HEK293 (cell line): ENCODE measurements around the gene SMC4.

Source experiments
- CTCF ChIA-PET: fragments of 350-600 bp; formaldehyde crosslinking; extraction: SDS; loops from one replicate; lab custom pipeline; 2021; ENCODE audit warnings: antibody characterized with exemption; lab: Yijun Ruan, JAX
- POLR2A ChIA-PET: fragments of 300-600 bp; formaldehyde crosslinking; extraction: SDS; loops from one replicate; lab custom pipeline; 2020; ENCODE audit warnings: antibody characterized with exemption, inconsistent platforms; lab: Yijun Ruan, JAX
- H3K27ac ChIP-seq: fragments of 200-500 bp; sonication (Bioruptor generic); 2 replicates; pipeline ENCODE4 v1.5.1; 2014; ENCODE audit warnings: low read depth, low read length, control low read depth, inconsistent platforms; ENCODE audit errors: extremely low read depth
- H3K36me3 ChIP-seq, 2 experiments: fragments of 200-500 bp in 1 of 2; sonication (Bioruptor generic) in 1 of 2; 1 replicate in 1 of 2; 2 replicates in 1 of 2; pipeline ENCODE4 v1.5.1; 2014 to 2017; ENCODE audit warnings: inconsistent platforms in 2 of 2, low read length in 2 of 2; ENCODE audit not compliant: control insufficient read depth in 2 of 2, insufficient read depth in 1 of 2
- H3K4me1 ChIP-seq: fragments of 200-500 bp; sonication (Bioruptor generic); 2 replicates; pipeline ENCODE4 v1.5.1; 2014; ENCODE audit warnings: mild to moderate bottlenecking, low read length, inconsistent platforms; ENCODE audit not compliant: control insufficient read depth, insufficient read depth
- H3K4me3 ChIP-seq: 2 replicates; pipeline ENCODE4 v1.5.1; 2011; ENCODE audit warnings: low read depth, mild to moderate bottlenecking, control low read depth, low read length, moderate library complexity
- H3K9me3 ChIP-seq: fragments of 200-500 bp; sonication (Bioruptor generic); 2 replicates; pipeline ENCODE4 v1.5.1; 2014; ENCODE audit warnings: low read depth, low read length, inconsistent platforms; ENCODE audit not compliant: control insufficient read depth, insufficient read depth
- BCL11A ChIP-seq: fragments of 450-650 bp; formaldehyde crosslinking; IDR thresholded peaks from 2 replicates; pipeline ENCODE4 v1.5.1; 2016; ENCODE audit warnings: low read depth, missing biosample characterization, missing genetic modification characterization
- BCL6B ChIP-seq: fragments of 450-650 bp; formaldehyde crosslinking; IDR thresholded peaks from 2 replicates; pipeline ENCODE4 v1.5.1; 2017; ENCODE audit warnings: missing biosample characterization, missing genetic modification characterization
- GLIS2 ChIP-seq: fragments of 450-650 bp; formaldehyde crosslinking; IDR thresholded peaks from 2 replicates; pipeline ENCODE4 v1.5.1; 2016; ENCODE audit warnings: missing biosample characterization, missing genetic modification characterization
- KLF9 ChIP-seq: fragments of 450-650 bp; formaldehyde crosslinking; IDR thresholded peaks from 2 replicates; pipeline ENCODE4 v1.5.1; 2016; ENCODE audit warnings: missing biosample characterization, missing genetic modification characterization, low read depth
- OSR2 ChIP-seq: fragments of 450-650 bp; formaldehyde crosslinking; IDR thresholded peaks from 2 replicates; pipeline ENCODE4 v1.5.1; 2016; ENCODE audit warnings: missing biosample characterization, missing genetic modification characterization
- RBAK ChIP-seq: fragments of 450-650 bp; formaldehyde crosslinking; IDR thresholded peaks from 2 replicates; pipeline ENCODE4 v1.5.1; 2016; ENCODE audit warnings: missing biosample characterization, missing genetic modification characterization
- ZBTB10 ChIP-seq: fragments of 450-650 bp; formaldehyde crosslinking; IDR thresholded peaks from 2 replicates; pipeline ENCODE4 v1.5.1; 2016; ENCODE audit warnings: missing biosample characterization, missing genetic modification characterization
- ZBTB49 ChIP-seq: fragments of 450-650 bp; formaldehyde crosslinking; IDR thresholded peaks from 2 replicates; pipeline ENCODE4 v1.5.1; 2016; ENCODE audit warnings: missing biosample characterization, missing genetic modification characterization, low read depth
- ZEB2 ChIP-seq: fragments of 450-650 bp; formaldehyde crosslinking; IDR thresholded peaks from 2 replicates; pipeline ENCODE4 v1.5.1; 2016; ENCODE audit warnings: missing biosample characterization, missing genetic modification characterization
- ZNF112 ChIP-seq: fragments of 450-650 bp; formaldehyde crosslinking; IDR thresholded peaks from 2 replicates; pipeline ENCODE4 v1.5.0; 2017; ENCODE audit warnings: missing biosample characterization, missing genetic modification characterization
- ZNF155 ChIP-seq: fragments of 450-650 bp; formaldehyde crosslinking; IDR thresholded peaks from 2 replicates; pipeline ENCODE4 v1.5.1; 2016; ENCODE audit warnings: missing biosample characterization, missing genetic modification characterization
- ZNF202 ChIP-seq: fragments of 450-650 bp; formaldehyde crosslinking; IDR thresholded peaks from 2 replicates; pipeline ENCODE4 v1.5.1; 2016; ENCODE audit warnings: missing biosample characterization, missing genetic modification characterization, borderline replicate concordance
- ZNF426 ChIP-seq: fragments of 450-650 bp; formaldehyde crosslinking; IDR thresholded peaks from 2 replicates; pipeline ENCODE4 v1.5.1; 2017; ENCODE audit warnings: missing biosample characterization, missing genetic modification characterization, mild to moderate bottlenecking, inconsistent platforms, moderate library complexity
- ZNF501 ChIP-seq: fragments of 450-650 bp; formaldehyde crosslinking; IDR thresholded peaks from 2 replicates; pipeline ENCODE4 v1.5.1; 2016; ENCODE audit warnings: missing biosample characterization, missing genetic modification characterization
- ZNF514 ChIP-seq: fragments of 450-650 bp; formaldehyde crosslinking; IDR thresholded peaks from 2 replicates; pipeline ENCODE4 v1.5.1; 2016; ENCODE audit warnings: missing biosample characterization, missing genetic modification characterization
- ZNF558 ChIP-seq: fragments of 450-650 bp; formaldehyde crosslinking; IDR thresholded peaks from 2 replicates; pipeline ENCODE4 v1.5.1; 2016; ENCODE audit warnings: missing biosample characterization, missing genetic modification characterization
- ZNF560 ChIP-seq: fragments of 450-650 bp; formaldehyde crosslinking; IDR thresholded peaks from 2 replicates; pipeline ENCODE4 v1.5.1; 2017; ENCODE audit warnings: missing biosample characterization, missing genetic modification characterization, borderline replicate concordance
- ZNF623 ChIP-seq: fragments of 450-650 bp; formaldehyde crosslinking; IDR thresholded peaks from 2 replicates; pipeline ENCODE4 v1.5.1; 2016; ENCODE audit warnings: missing biosample characterization, missing genetic modification characterization
- TF ChIP-seq, protein P1 (sequence below): fragments of 450-650 bp; IDR thresholded peaks from 2 replicates; pipeline ENCODE4 v1.5.1; 2018; ENCODE audit warnings: missing biosample characterization, mild to moderate bottlenecking, missing genetic modification characterization
- TF ChIP-seq, protein P2 (sequence below): fragments of 450-650 bp; formaldehyde crosslinking; IDR thresholded peaks from 2 replicates; pipeline ENCODE4 v1.5.1; 2017; ENCODE audit warnings: missing biosample characterization, mild to moderate bottlenecking, missing genetic modification characterization, moderate library complexity
- TF ChIP-seq, protein P3 (sequence below): fragments of 450-650 bp; formaldehyde crosslinking; IDR thresholded peaks from 2 replicates; pipeline ENCODE4 v1.5.1; 2016; ENCODE audit warnings: missing biosample characterization, missing genetic modification characterization, borderline replicate concordance

SMC4 gene

DNA sequence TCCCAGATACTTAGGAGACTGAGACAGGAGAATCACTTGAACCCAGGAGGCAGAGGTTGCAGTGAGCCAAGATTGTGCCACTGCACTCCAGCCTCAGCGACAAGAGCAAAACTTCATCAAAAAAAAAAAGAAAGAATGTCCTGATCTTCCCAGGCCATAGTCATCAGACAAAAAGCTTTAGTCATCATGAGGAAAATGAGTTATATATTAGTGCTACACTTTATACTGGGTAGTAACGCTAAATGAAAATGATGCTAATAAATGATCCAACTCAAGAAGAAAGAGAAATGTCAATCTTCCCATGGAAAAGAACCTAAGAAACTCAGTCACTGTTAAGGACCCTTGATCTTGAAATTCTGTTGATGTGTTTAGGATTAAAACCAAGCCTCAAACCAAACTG lies 76.4 kb downstream of the SMC4 start:
- H3K9me3 ChIP-seq, result no peaks in the 10 kb centered on the region
- TF ChIP-seq ZNF202 (tag by site-specific recombination) (no peak), RBAK (tag by site-specific recombination) (no peak), ZEB2 (no peak), ZNF623 (tag by site-specific recombination) (no peak), KLF9 (no peak), ZNF560 (no peak), ZNF501 (no peak), ZNF426 (tag by site-specific recombination) (no peak), ZBTB10 (no peak), ZNF155 (tag by site-specific recombination) (no peak), BCL6B (no peak), ZNF558 (tag by site-specific recombination) (no peak), ZNF112 (tag by site-specific recombination) (no peak)
- TF ChIP-seq, protein P1, sequence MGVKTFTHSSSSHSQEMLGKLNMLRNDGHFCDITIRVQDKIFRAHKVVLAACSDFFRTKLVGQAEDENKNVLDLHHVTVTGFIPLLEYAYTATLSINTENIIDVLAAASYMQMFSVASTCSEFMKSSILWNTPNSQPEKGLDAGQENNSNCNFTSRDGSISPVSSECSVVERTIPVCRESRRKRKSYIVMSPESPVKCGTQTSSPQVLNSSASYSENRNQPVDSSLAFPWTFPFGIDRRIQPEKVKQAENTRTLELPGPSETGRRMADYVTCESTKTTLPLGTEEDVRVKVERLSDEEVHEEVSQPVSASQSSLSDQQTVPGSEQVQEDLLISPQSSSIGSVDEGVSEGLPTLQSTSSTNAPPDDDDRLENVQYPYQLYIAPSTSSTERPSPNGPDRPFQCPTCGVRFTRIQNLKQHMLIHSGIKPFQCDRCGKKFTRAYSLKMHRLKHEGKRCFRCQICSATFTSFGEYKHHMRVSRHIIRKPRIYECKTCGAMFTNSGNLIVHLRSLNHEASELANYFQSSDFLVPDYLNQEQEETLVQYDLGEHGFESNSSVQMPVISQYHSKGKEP (tag by site-specific recombination), result no peak
- TF ChIP-seq, protein P2, sequence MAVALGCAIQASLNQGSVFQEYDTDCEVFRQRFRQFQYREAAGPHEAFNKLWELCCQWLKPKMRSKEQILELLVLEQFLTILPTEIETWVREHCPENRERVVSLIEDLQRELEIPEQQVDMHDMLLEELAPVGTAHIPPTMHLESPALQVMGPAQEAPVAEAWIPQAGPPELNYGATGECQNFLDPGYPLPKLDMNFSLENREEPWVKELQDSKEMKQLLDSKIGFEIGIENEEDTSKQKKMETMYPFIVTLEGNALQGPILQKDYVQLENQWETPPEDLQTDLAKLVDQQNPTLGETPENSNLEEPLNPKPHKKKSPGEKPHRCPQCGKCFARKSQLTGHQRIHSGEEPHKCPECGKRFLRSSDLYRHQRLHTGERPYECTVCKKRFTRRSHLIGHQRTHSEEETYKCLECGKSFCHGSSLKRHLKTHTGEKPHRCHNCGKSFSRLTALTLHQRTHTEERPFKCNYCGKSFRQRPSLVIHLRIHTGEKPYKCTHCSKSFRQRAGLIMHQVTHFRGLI (tag by site-specific recombination), result no peak
- TF ChIP-seq, all 188 proteins: peak for 0
- POLR2A ChIA-PET, result no interaction called here

DNA sequence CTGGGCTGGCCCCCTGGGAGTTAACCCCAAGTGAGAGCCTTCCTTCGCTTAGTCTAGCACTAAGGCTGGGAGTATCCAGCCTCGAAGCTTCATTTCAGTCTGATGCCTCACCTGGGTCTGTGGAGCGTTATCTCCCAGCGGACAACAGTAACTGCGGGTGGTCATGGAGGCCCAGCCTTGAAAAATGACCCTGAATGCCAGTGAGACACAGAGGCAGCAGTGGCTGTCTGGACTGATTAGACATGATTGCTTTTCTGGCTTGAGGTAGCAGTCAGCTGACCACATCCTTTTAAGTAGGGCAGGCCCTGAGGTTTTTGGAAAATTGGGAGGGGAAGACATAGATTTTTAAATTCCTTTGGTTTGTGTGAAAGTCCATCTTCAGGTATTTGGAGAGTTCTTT lies 78.3 kb downstream of the SMC4 start:
- Histone ChIP-seq H3K36me3 (no peaks in the 10 kb centered on the region), H3K9me3 (no peaks in the 10 kb centered on the region), H3K4me1 (no peaks in the 10 kb centered on the region), H3K27ac (no peak overlapping the region), H3K4me3 (no peak overlapping the region)
- ChIA-PET CTCF (no interaction called here), POLR2A (interaction anchor here (0.7 kb wide), 1 partner anchor 564 kb away, joined by 3 read pairs; no protein-coding TSS in a partner anchor)
- no peak for TF ChIP-seq ZBTB49 (tag by site-specific recombination)
- TF ChIP-seq BCL11A (tag by site-specific recombination), result no peak
- TF ChIP-seq GLIS2, result no peak
- no peak for TF ChIP-seq ZNF514 (tag by site-specific recombination)
- TF ChIP-seq, protein P3, sequence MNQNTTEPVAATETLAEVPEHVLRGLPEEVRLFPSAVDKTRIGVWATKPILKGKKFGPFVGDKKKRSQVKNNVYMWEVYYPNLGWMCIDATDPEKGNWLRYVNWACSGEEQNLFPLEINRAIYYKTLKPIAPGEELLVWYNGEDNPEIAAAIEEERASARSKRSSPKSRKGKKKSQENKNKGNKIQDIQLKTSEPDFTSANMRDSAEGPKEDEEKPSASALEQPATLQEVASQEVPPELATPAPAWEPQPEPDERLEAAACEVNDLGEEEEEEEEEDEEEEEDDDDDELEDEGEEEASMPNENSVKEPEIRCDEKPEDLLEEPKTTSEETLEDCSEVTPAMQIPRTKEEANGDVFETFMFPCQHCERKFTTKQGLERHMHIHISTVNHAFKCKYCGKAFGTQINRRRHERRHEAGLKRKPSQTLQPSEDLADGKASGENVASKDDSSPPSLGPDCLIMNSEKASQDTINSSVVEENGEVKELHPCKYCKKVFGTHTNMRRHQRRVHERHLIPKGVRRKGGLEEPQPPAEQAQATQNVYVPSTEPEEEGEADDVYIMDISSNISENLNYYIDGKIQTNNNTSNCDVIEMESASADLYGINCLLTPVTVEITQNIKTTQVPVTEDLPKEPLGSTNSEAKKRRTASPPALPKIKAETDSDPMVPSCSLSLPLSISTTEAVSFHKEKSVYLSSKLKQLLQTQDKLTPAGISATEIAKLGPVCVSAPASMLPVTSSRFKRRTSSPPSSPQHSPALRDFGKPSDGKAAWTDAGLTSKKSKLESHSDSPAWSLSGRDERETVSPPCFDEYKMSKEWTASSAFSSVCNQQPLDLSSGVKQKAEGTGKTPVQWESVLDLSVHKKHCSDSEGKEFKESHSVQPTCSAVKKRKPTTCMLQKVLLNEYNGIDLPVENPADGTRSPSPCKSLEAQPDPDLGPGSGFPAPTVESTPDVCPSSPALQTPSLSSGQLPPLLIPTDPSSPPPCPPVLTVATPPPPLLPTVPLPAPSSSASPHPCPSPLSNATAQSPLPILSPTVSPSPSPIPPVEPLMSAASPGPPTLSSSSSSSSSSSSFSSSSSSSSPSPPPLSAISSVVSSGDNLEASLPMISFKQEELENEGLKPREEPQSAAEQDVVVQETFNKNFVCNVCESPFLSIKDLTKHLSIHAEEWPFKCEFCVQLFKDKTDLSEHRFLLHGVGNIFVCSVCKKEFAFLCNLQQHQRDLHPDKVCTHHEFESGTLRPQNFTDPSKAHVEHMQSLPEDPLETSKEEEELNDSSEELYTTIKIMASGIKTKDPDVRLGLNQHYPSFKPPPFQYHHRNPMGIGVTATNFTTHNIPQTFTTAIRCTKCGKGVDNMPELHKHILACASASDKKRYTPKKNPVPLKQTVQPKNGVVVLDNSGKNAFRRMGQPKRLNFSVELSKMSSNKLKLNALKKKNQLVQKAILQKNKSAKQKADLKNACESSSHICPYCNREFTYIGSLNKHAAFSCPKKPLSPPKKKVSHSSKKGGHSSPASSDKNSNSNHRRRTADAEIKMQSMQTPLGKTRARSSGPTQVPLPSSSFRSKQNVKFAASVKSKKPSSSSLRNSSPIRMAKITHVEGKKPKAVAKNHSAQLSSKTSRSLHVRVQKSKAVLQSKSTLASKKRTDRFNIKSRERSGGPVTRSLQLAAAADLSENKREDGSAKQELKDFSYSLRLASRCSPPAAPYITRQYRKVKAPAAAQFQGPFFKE (tag by site-specific recombination), result no peak
- TF ChIP-seq OSR2, result no peak

More for the DNA sequence above, 76.4 kb downstream of the SMC4 start:
- Histone ChIP-seq H3K27ac (no peak overlapping the region), H3K4me3 (no peak overlapping the region), H3K36me3 (no peaks in the 10 kb centered on the region), H3K4me1 (no peaks in the 10 kb centered on the region)
- CTCF ChIA-PET, result no interaction called here
